ENCODE measurements around the gene TRPC3.
A peak's percentile ranks its signal among the peaks of the same experiment; 100 is the strongest.

Gene TRPC3

GRCh38 chr4:121869841-121870822 lies 81.7 kb downstream of the TRPC3 start, which contains the start of gene BBS7:
TSS of gene BBS7 (minus strand) at chr4:121870474. CDS start at chr4:121870313, 161 bp downstream.
- DNase-seq, result peak; percentile 100

- DNase-seq, result no peak
Observed at GRCh38 chr4:121863799-121864198, 88.1 kb downstream of the TRPC3 start.

GRCh38 chr4:121861426-121861825 lies 90.4 kb downstream of the TRPC3 start:
- DNase-seq, result no peak

- no peak for DNase-seq
Observed at GRCh38 chr4:121860121-121860520, 91.7 kb downstream of the TRPC3 start.

- DNase-seq, result no peak
Observed at GRCh38 chr4:121851354-121851753, 100.5 kb downstream of the TRPC3 start.

GRCh38 chr4:121846662-121847061 lies 105.2 kb downstream of the TRPC3 start:
- no peak for DNase-seq

GRCh38 chr4:121842862-121843261 lies 109.0 kb downstream of the TRPC3 start:
- DNase-seq, result no peak

GRCh38 chr4:121838136-121838535 lies 113.7 kb downstream of the TRPC3 start:
- DNase-seq, result no peak

GRCh38 chr4:121829511-121829910 lies 122.3 kb downstream of the TRPC3 start:
- DNase-seq, result no peak
